Astrocyte (in vitro differentiated cells and primary cell): ENCODE results near the gene LAYN. TPM values are rescaled to one million over a fixed set of nuclear protein-coding genes. Genes with fewer than 3 reads are reported as not detected.

Source experiments
- DNase-seq: peaks from one replicate; pipeline ENCODE4 v3.0.0-alpha.2; 2010; ENCODE audit warnings: low read depth
- FAIRE-seq: peaks from 2 replicates; lab custom pipeline; 2011; peaks lifted over from hg19 to GRCh38; lab: Jason Lieb, UNC
- H2AFZ ChIP-seq: 2 replicates; pipeline ENCODE4 v1.6.0; 2012; ENCODE audit warnings: low read depth, low read length, inconsistent platforms
- H3K27ac ChIP-seq: 2 replicates; pipeline ENCODE4 v1.5.1; 2011; ENCODE audit warnings: low read depth, low read length, inconsistent platforms
- H3K27me3 ChIP-seq: 2 replicates; pipeline ENCODE4 v1.6.0; 2011; ENCODE audit warnings: low read length, inconsistent platforms; ENCODE audit not compliant: insufficient read depth
- H3K36me3 ChIP-seq: 2 replicates; pipeline ENCODE4 v1.5.1; 2011; ENCODE audit warnings: low read length, inconsistent platforms; ENCODE audit not compliant: insufficient read depth
- H3K4me1 ChIP-seq: 2 replicates; pipeline ENCODE4 v1.5.1; 2011; ENCODE audit warnings: low read length, inconsistent platforms; ENCODE audit not compliant: insufficient read depth
- H3K4me2 ChIP-seq: 2 replicates; pipeline ENCODE4 v1.6.0; 2012; ENCODE audit warnings: low read length, inconsistent platforms
- H3K4me3 ChIP-seq: 2 replicates; pipeline ENCODE4 v1.5.1; 2011; ENCODE audit warnings: low read depth, mild to moderate bottlenecking, low read length, inconsistent platforms; ENCODE audit not compliant: insufficient read depth
- H3K79me2 ChIP-seq: 2 replicates; pipeline ENCODE4 v1.6.0; 2012; ENCODE audit warnings: mild to moderate bottlenecking, low read length, inconsistent platforms; ENCODE audit not compliant: insufficient read depth
- H3K9ac ChIP-seq: 2 replicates; pipeline ENCODE4 v1.6.0; 2012; ENCODE audit warnings: mild to moderate bottlenecking, low read length, inconsistent platforms
- H3K9me3 ChIP-seq: 2 replicates; pipeline ENCODE4 v1.5.1; 2012; ENCODE audit warnings: low read depth, mild to moderate bottlenecking, low read length, inconsistent platforms; ENCODE audit not compliant: insufficient read depth
- H4K20me1 ChIP-seq: 2 replicates; pipeline ENCODE4 v1.6.0; 2012; ENCODE audit warnings: low read length, inconsistent platforms; ENCODE audit not compliant: insufficient read depth
- H3K27ac Mint-ChIP-seq: one replicate; pipeline ENCODE4 v1.8.0; 2021; ENCODE audit warnings: mild to moderate bottlenecking, mixed read lengths; ENCODE audit not compliant: unreplicated experiment
- H3K27me3 Mint-ChIP-seq: one replicate; pipeline ENCODE4 v1.8.0; 2021; ENCODE audit warnings: low read depth, mixed read lengths; ENCODE audit not compliant: unreplicated experiment
- H3K36me3 Mint-ChIP-seq: one replicate; pipeline ENCODE4 v1.8.0; 2021; ENCODE audit warnings: low read depth, mixed read lengths; ENCODE audit not compliant: unreplicated experiment
- H3K4me1 Mint-ChIP-seq: one replicate; pipeline ENCODE4 v1.8.0; 2021; ENCODE audit warnings: low read depth, mixed read lengths; ENCODE audit not compliant: unreplicated experiment
- H3K4me3 Mint-ChIP-seq: one replicate; pipeline ENCODE4 v1.8.0; 2021; ENCODE audit warnings: mild to moderate bottlenecking, moderate library complexity, mixed read lengths; ENCODE audit not compliant: unreplicated experiment
- H3K9me3 Mint-ChIP-seq: one replicate; pipeline ENCODE4 v1.8.0; 2021; ENCODE audit warnings: mild to moderate bottlenecking, mixed read lengths; ENCODE audit not compliant: unreplicated experiment
- CTCF ChIP-seq: IDR thresholded peaks from 2 replicates; pipeline ENCODE4 v1.5.1; 2011; ENCODE audit warnings: low read depth, mild to moderate bottlenecking, inconsistent platforms, low read length, moderate library complexity; ENCODE audit not compliant: insufficient read depth
- EZH2 ChIP-seq: IDR thresholded peaks from 2 replicates; pipeline ENCODE4 v1.6.1; 2012; ENCODE audit warnings: mild to moderate bottlenecking, low read length, inconsistent platforms; ENCODE audit not compliant: insufficient read depth
- total RNA-seq: library from RNA; stranded (reverse); gene quantifications from 2 replicates; pipeline ENCODE4 v1.2.1, GENCODE V29; 2021

The LAYN gene
- total RNA-seq, 1 donor from 2014 or later = 54.5 TPM

- Histone ChIP-seq H3K4me2 (no peak overlapping the region), H3K27ac (no peak overlapping the region), H3K27me3 (no peaks in the 10 kb centered on the region), H4K20me1 (no peaks in the 10 kb centered on the region), H3K4me3 (no peak overlapping the region), H3K9me3 (no peaks in the 10 kb centered on the region), H3K79me2 (no peaks in the 10 kb centered on the region), H3K36me3 (no peaks in the 10 kb centered on the region), H3K9ac (no peak overlapping the region), H3K4me1 (peaks cover 7% of the 10 kb centered on the region), H2AFZ (no peak overlapping the region)
- Mint-ChIP-seq H3K27me3 (peaks cover 2% of the 10 kb centered on the region), H3K4me1 (no peaks in the 10 kb centered on the region), H3K27ac (no peak overlapping the region), H3K36me3 (no peaks in the 10 kb centered on the region), H3K4me3 (no peak overlapping the region), H3K9me3 (peaks cover 4% of the 10 kb centered on the region)
- peak; percentile 84 for FAIRE-seq
- TF ChIP-seq EZH2 = no peak
- TF ChIP-seq CTCF = peak; percentile 57
- DNase-seq = peak; percentile 40
Observed at GRCh38 chr11:111586388-111586831, 45.9 kb downstream of the LAYN start.

GRCh38 chr11:111589114-111589513 lies 48.6 kb downstream of the LAYN start:
- Mint-ChIP-seq H3K27me3 (peaks cover 2% of the 10 kb centered on the region), H3K4me1 (no peaks in the 10 kb centered on the region), H3K9me3 (peaks cover 4% of the 10 kb centered on the region), H3K4me3 (no peak overlapping the region), H3K27ac (no peak overlapping the region), H3K36me3 (no peaks in the 10 kb centered on the region)
- Histone ChIP-seq H3K79me2 (no peaks in the 10 kb centered on the region), H3K4me2 (no peak overlapping the region), H3K4me3 (no peak overlapping the region), H3K27ac (no peak overlapping the region), H3K4me1 (peaks cover 7% of the 10 kb centered on the region), H3K9ac (no peak overlapping the region), H3K36me3 (no peaks in the 10 kb centered on the region), H3K9me3 (no peaks in the 10 kb centered on the region), H4K20me1 (no peaks in the 10 kb centered on the region), H3K27me3 (no peaks in the 10 kb centered on the region), H2AFZ (no peak overlapping the region)
- TF ChIP-seq EZH2 (no peak), CTCF (no peak)
- DNase-seq = no peak
- no peak for FAIRE-seq

GRCh38 chr11:111589886-111590499 lies 49.5 kb downstream of the LAYN start:
- Mint-ChIP-seq H3K4me1 (no peaks in the 10 kb centered on the region), H3K36me3 (no peaks in the 10 kb centered on the region), H3K9me3 (peaks cover 4% of the 10 kb centered on the region), H3K4me3 (no peak overlapping the region), H3K27me3 (peaks cover 2% of the 10 kb centered on the region), H3K27ac (no peak overlapping the region)
- Histone ChIP-seq H3K79me2 (no peaks in the 10 kb centered on the region), H3K4me2 (no peak overlapping the region), H3K9ac (no peak overlapping the region), H4K20me1 (no peaks in the 10 kb centered on the region), H2AFZ (no peak overlapping the region), H3K36me3 (no peaks in the 10 kb centered on the region), H3K9me3 (no peaks in the 10 kb centered on the region), H3K27me3 (no peaks in the 10 kb centered on the region), H3K27ac (no peak overlapping the region), H3K4me3 (no peak overlapping the region), H3K4me1 (peaks cover 7% of the 10 kb centered on the region)
- DNase-seq (no peak), FAIRE-seq (no peak)
- TF ChIP-seq EZH2 (no peak), CTCF (no peak)
